HL-60 (cell line): Measurements from ENCODE around the gene TULP4.

ENCODE experiments used
- CTCF ChIP-seq: IDR thresholded peaks from one replicate; pipeline ENCODE4 v1.5.1; 2011; ENCODE audit warnings: low read length, control low read depth, inconsistent platforms; ENCODE audit not compliant: insufficient read depth
- GABPA ChIP-seq: IDR thresholded peaks from 2 replicates; pipeline ENCODE4 v1.6.1; 2012; ENCODE audit warnings: low read depth
- SPI1 ChIP-seq: IDR thresholded peaks from 2 replicates; pipeline ENCODE4 v1.6.1; 2012; ENCODE audit warnings: low read depth, mild to moderate bottlenecking, borderline replicate concordance

- no peak for TF ChIP-seq CTCF
- no peak for TF ChIP-seq SPI1
- no peak for TF ChIP-seq GABPA
These were observed 86.9 kb downstream of the TULP4 start for GRCh38 chr6:158399040-158399700.
